Astrocyte (in vitro differentiated cells and primary cell): ENCODE measurements around the gene BCLAF3. TPM values are rescaled to one million over a fixed set of nuclear protein-coding genes. Genes with fewer than 3 reads are reported as not detected.

Experiments
- DNase-seq: peaks from one replicate; pipeline ENCODE4 v3.0.0-alpha.2; 2010; ENCODE audit warnings: low read depth
- FAIRE-seq: peaks from 2 replicates; lab custom pipeline; 2011; peaks lifted over from hg19 to GRCh38; lab: Jason Lieb, UNC
- H2AFZ ChIP-seq: 2 replicates; pipeline ENCODE4 v1.6.0; 2012; ENCODE audit warnings: low read depth, low read length, inconsistent platforms
- H3K27ac ChIP-seq: 2 replicates; pipeline ENCODE4 v1.5.1; 2011; ENCODE audit warnings: low read depth, low read length, inconsistent platforms
- H3K27me3 ChIP-seq: 2 replicates; pipeline ENCODE4 v1.6.0; 2011; ENCODE audit warnings: low read length, inconsistent platforms; ENCODE audit not compliant: insufficient read depth
- H3K36me3 ChIP-seq: 2 replicates; pipeline ENCODE4 v1.5.1; 2011; ENCODE audit warnings: low read length, inconsistent platforms; ENCODE audit not compliant: insufficient read depth
- H3K4me1 ChIP-seq: 2 replicates; pipeline ENCODE4 v1.5.1; 2011; ENCODE audit warnings: low read length, inconsistent platforms; ENCODE audit not compliant: insufficient read depth
- H3K4me2 ChIP-seq: 2 replicates; pipeline ENCODE4 v1.6.0; 2012; ENCODE audit warnings: low read length, inconsistent platforms
- H3K4me3 ChIP-seq: 2 replicates; pipeline ENCODE4 v1.5.1; 2011; ENCODE audit warnings: low read depth, mild to moderate bottlenecking, low read length, inconsistent platforms; ENCODE audit not compliant: insufficient read depth
- H3K79me2 ChIP-seq: 2 replicates; pipeline ENCODE4 v1.6.0; 2012; ENCODE audit warnings: mild to moderate bottlenecking, low read length, inconsistent platforms; ENCODE audit not compliant: insufficient read depth
- H3K9ac ChIP-seq: 2 replicates; pipeline ENCODE4 v1.6.0; 2012; ENCODE audit warnings: mild to moderate bottlenecking, low read length, inconsistent platforms
- H3K9me3 ChIP-seq: 2 replicates; pipeline ENCODE4 v1.5.1; 2012; ENCODE audit warnings: low read depth, mild to moderate bottlenecking, low read length, inconsistent platforms; ENCODE audit not compliant: insufficient read depth
- H4K20me1 ChIP-seq: 2 replicates; pipeline ENCODE4 v1.6.0; 2012; ENCODE audit warnings: low read length, inconsistent platforms; ENCODE audit not compliant: insufficient read depth
- H3K27ac Mint-ChIP-seq: one replicate; pipeline ENCODE4 v1.8.0; 2021; ENCODE audit warnings: mild to moderate bottlenecking, mixed read lengths; ENCODE audit not compliant: unreplicated experiment
- H3K27me3 Mint-ChIP-seq: one replicate; pipeline ENCODE4 v1.8.0; 2021; ENCODE audit warnings: low read depth, mixed read lengths; ENCODE audit not compliant: unreplicated experiment
- H3K36me3 Mint-ChIP-seq: one replicate; pipeline ENCODE4 v1.8.0; 2021; ENCODE audit warnings: low read depth, mixed read lengths; ENCODE audit not compliant: unreplicated experiment
- H3K4me1 Mint-ChIP-seq: one replicate; pipeline ENCODE4 v1.8.0; 2021; ENCODE audit warnings: low read depth, mixed read lengths; ENCODE audit not compliant: unreplicated experiment
- H3K4me3 Mint-ChIP-seq: one replicate; pipeline ENCODE4 v1.8.0; 2021; ENCODE audit warnings: mild to moderate bottlenecking, moderate library complexity, mixed read lengths; ENCODE audit not compliant: unreplicated experiment
- H3K9me3 Mint-ChIP-seq: one replicate; pipeline ENCODE4 v1.8.0; 2021; ENCODE audit warnings: mild to moderate bottlenecking, mixed read lengths; ENCODE audit not compliant: unreplicated experiment
- CTCF ChIP-seq: IDR thresholded peaks from 2 replicates; pipeline ENCODE4 v1.5.1; 2011; ENCODE audit warnings: low read depth, mild to moderate bottlenecking, inconsistent platforms, low read length, moderate library complexity; ENCODE audit not compliant: insufficient read depth
- EZH2 ChIP-seq: IDR thresholded peaks from 2 replicates; pipeline ENCODE4 v1.6.1; 2012; ENCODE audit warnings: mild to moderate bottlenecking, low read length, inconsistent platforms; ENCODE audit not compliant: insufficient read depth
- total RNA-seq: library from RNA; stranded (reverse); gene quantifications from 2 replicates; pipeline ENCODE4 v1.2.1, GENCODE V29; 2021

Gene BCLAF3
- total RNA-seq, 1 donor from 2014 or later = 8.3 TPM

- H3K27me3 Mint-ChIP-seq = no peaks in the 10 kb centered on the region
- Histone ChIP-seq H2AFZ (no peak overlapping the region), H4K20me1 (no peaks in the 10 kb centered on the region), H3K4me1 (no peaks in the 10 kb centered on the region), H3K79me2 (no peaks in the 10 kb centered on the region), H3K9ac (no peak overlapping the region), H3K4me3 (no peak overlapping the region), H3K27ac (no peak overlapping the region), H3K9me3 (peaks cover 5% of the 10 kb centered on the region), H3K4me2 (no peak overlapping the region), H3K27me3 (no peaks in the 10 kb centered on the region), H3K36me3 (no peaks in the 10 kb centered on the region)
- H3K27ac Mint-ChIP-seq = no peak overlapping the region
- DNase-seq (no peak), FAIRE-seq (peak; percentile 92)
- H3K9me3 Mint-ChIP-seq = peaks cover 30% of the 10 kb centered on the region
- no peak overlapping the region for H3K4me3 Mint-ChIP-seq
- no peaks in the 10 kb centered on the region for H3K36me3 Mint-ChIP-seq
- H3K4me1 Mint-ChIP-seq = peaks cover 5% of the 10 kb centered on the region
- TF ChIP-seq EZH2 (no peak), CTCF (no peak)
Measured at GRCh38 chrX:20015945-20016615, 25.2 kb upstream of the BCLAF3 start.

GRCh38 chrX:20015422-20015821, 24.6 kb upstream of the BCLAF3 start:
- H3K36me3 Mint-ChIP-seq = no peaks in the 10 kb centered on the region
- no peak overlapping the region for H3K27ac ChIP-seq
- H3K9me3 Mint-ChIP-seq = peaks cover 33% of the 10 kb centered on the region
- H4K20me1 ChIP-seq = no peaks in the 10 kb centered on the region
- H3K4me1 Mint-ChIP-seq = peaks cover 5% of the 10 kb centered on the region
- no peak for DNase-seq
- H2AFZ ChIP-seq = no peak overlapping the region
- H3K4me3 Mint-ChIP-seq = no peak overlapping the region
- no peaks in the 10 kb centered on the region for H3K27me3 Mint-ChIP-seq
- H3K9ac ChIP-seq = no peak overlapping the region
- H3K4me1 ChIP-seq = no peaks in the 10 kb centered on the region
- no peaks in the 10 kb centered on the region for H3K79me2 ChIP-seq
- TF ChIP-seq CTCF (no peak), EZH2 (no peak)
- H3K27ac Mint-ChIP-seq = no peak overlapping the region
- no peaks in the 10 kb centered on the region for H3K36me3 ChIP-seq
- H3K9me3 ChIP-seq = peaks cover 5% of the 10 kb centered on the region
- H3K27me3 ChIP-seq = no peaks in the 10 kb centered on the region
- H3K4me3 ChIP-seq = no peak overlapping the region
- no peak overlapping the region for H3K4me2 ChIP-seq
- FAIRE-seq = no peak

- no peak for TF ChIP-seq EZH2
- TF ChIP-seq CTCF = no peak
- Histone ChIP-seq H3K27ac (no peak overlapping the region), H3K9ac (no peak overlapping the region), H3K9me3 (peaks cover 5% of the 10 kb centered on the region), H2AFZ (no peak overlapping the region), H3K4me1 (no peaks in the 10 kb centered on the region), H3K4me3 (no peak overlapping the region), H3K36me3 (no peaks in the 10 kb centered on the region), H3K27me3 (no peaks in the 10 kb centered on the region), H3K4me2 (no peak overlapping the region), H3K79me2 (no peaks in the 10 kb centered on the region), H4K20me1 (no peaks in the 10 kb centered on the region)
- DNase-seq = no peak
- Mint-ChIP-seq H3K36me3 (no peaks in the 10 kb centered on the region), H3K27ac (no peak overlapping the region), H3K4me3 (no peak overlapping the region), H3K27me3 (no peaks in the 10 kb centered on the region), H3K4me1 (no peaks in the 10 kb centered on the region), H3K9me3 (peaks cover 20% of the 10 kb centered on the region)
- peak; percentile 82 for FAIRE-seq
Measured at GRCh38 chrX:20011608-20012007, 20.7 kb upstream of the BCLAF3 start.
